Endothelial cell of umbilical vein (primary cell): ENCODE data around the gene HYAL3. TPM values are rescaled to one million over a fixed set of nuclear protein-coding genes. Genes with fewer than 3 reads are reported as not detected.

Experiments
- BruUV-seq: library from RNA; stranded (reverse); fragments of 400-500 nt; replicated peaks from 2 replicates; lab custom pipeline; 2021; lab: Mats Ljungman, UMichigan
- CTCF ChIA-PET: fragments of 300-600, 350-600 bp; sonication (Branson Sonifier 250); formaldehyde crosslinking; loops from one replicate; lab custom pipeline; 2021; ENCODE audit warnings: antibody characterized with exemption, inconsistent platforms; lab: Charles Lee
- POLR2A ChIA-PET: fragments of 300-600, 350-600 bp; sonication (Branson Sonifier 250); formaldehyde crosslinking; loops from one replicate; lab custom pipeline; 2021; ENCODE audit warnings: antibody characterized with exemption, inconsistent platforms; lab: Charles Lee
- DNase-seq: peaks from one replicate; pipeline ENCODE4 v3.0.0-alpha.2; 2011; ENCODE audit warnings: low read depth, low spot score
- FAIRE-seq: peaks from 2 replicates; lab custom pipeline; 2011; peaks lifted over from hg19 to GRCh38; lab: Jason Lieb, UNC
- H2AFZ ChIP-seq: 2 replicates; pipeline ENCODE4 v1.6.0; 2012; ENCODE audit warnings: low read depth, low read length, control low read depth, inconsistent platforms
- H3K27ac ChIP-seq: 2 replicates; pipeline ENCODE4 v1.5.1; 2011; ENCODE audit warnings: low read depth, mild to moderate bottlenecking, control low read depth, low read length, moderate library complexity; ENCODE audit not compliant: insufficient read depth
- H3K27me3 ChIP-seq, 2 experiments: 2 replicates each; pipeline versions ENCODE4 v1.6.0 to v1.6.1; 2011; ENCODE audit warnings: low read length in 2 of 2, mixed read lengths in 1 of 2; ENCODE audit not compliant: control insufficient read depth in 2 of 2, insufficient read depth in 2 of 2
- H3K36me3 ChIP-seq, 2 experiments: 2 replicates in 1 of 2; 3 replicates in 1 of 2; pipeline ENCODE4 v1.5.1; 2011; ENCODE audit warnings: low read length in 2 of 2, mild to moderate bottlenecking in 1 of 2, moderate library complexity in 1 of 2; ENCODE audit not compliant: control insufficient read depth in 2 of 2, insufficient read depth in 2 of 2; ENCODE audit errors: extremely low read depth in 1 of 2
- H3K4me1 ChIP-seq: 3 replicates; pipeline ENCODE4 v1.5.1; 2011; ENCODE audit warnings: mild to moderate bottlenecking, low read length; ENCODE audit not compliant: control insufficient read depth, insufficient read depth; ENCODE audit errors: extremely low read depth
- H3K4me2 ChIP-seq: 2 replicates; pipeline ENCODE4 v1.6.1; 2011; ENCODE audit warnings: low read length, control low read depth, mixed read lengths; ENCODE audit not compliant: insufficient read depth
- H3K4me3 ChIP-seq, 3 experiments: fragments of 200-600 bp in 1 of 3; sonication (generic), shearing (Covaris generic) in 1 of 3; replicated peaks in 1 of 3; 2 replicates each; pipeline ENCODE4 v1.5.1; 2011 to 2016; ENCODE audit warnings: control low read depth in 3 of 3, low read length in 3 of 3, mild to moderate bottlenecking in 2 of 3, inconsistent platforms in 1 of 3, low read depth in 1 of 3, moderate library complexity in 1 of 3; ENCODE audit not compliant: insufficient read depth in 1 of 3
- H3K79me2 ChIP-seq: 2 replicates; pipeline ENCODE4 v1.6.0; 2012; ENCODE audit warnings: low read length, inconsistent platforms; ENCODE audit not compliant: control insufficient read depth, insufficient read depth
- H3K9ac ChIP-seq: replicated peaks from 2 replicates; pipeline ENCODE3; 2011; ENCODE audit warnings: low read length, control low read depth; ENCODE audit not compliant: insufficient read depth; ENCODE audit errors: extremely low read depth
- H3K9me1 ChIP-seq: replicated peaks from 3 replicates; pipeline ENCODE4 v1.6.0; 2011; ENCODE audit warnings: mild to moderate bottlenecking, low read length; ENCODE audit not compliant: control insufficient read depth, insufficient read depth; ENCODE audit errors: extremely low read depth
- H3K9me3 ChIP-seq: replicated peaks from 2 replicates; pipeline ENCODE4 v1.5.1; 2012; ENCODE audit warnings: low read length, inconsistent platforms; ENCODE audit not compliant: control insufficient read depth, insufficient read depth
- H4K20me1 ChIP-seq: replicated peaks from 2 replicates; pipeline ENCODE3; 2011; ENCODE audit warnings: mild to moderate bottlenecking, low read length; ENCODE audit not compliant: control insufficient read depth, insufficient read depth; ENCODE audit errors: extremely low read depth
- EZH2 ChIP-seq: IDR thresholded peaks from 2 replicates; pipeline ENCODE4 v1.6.1; 2012; ENCODE audit warnings: borderline replicate concordance, low read depth, mild to moderate bottlenecking, moderate library complexity, low read length, inconsistent platforms; ENCODE audit not compliant: severe bottlenecking
- FOS ChIP-seq: IDR thresholded peaks from 2 replicates; pipeline ENCODE4 v1.6.1; 2011; ENCODE audit warnings: mild to moderate bottlenecking, low read length, moderate library complexity, borderline replicate concordance; ENCODE audit not compliant: insufficient read depth
- GATA2 ChIP-seq: IDR thresholded peaks from 2 replicates; pipeline ENCODE4 v1.7.0; 2011; ENCODE audit warnings: low read depth, mild to moderate bottlenecking, moderate library complexity, mixed read lengths, low read length; ENCODE audit not compliant: insufficient read length, insufficient read depth
- JUN ChIP-seq: IDR thresholded peaks from 2 replicates; pipeline ENCODE4 v1.6.1; 2011; ENCODE audit warnings: borderline replicate concordance, low read depth; ENCODE audit not compliant: insufficient read length, insufficient read depth
- MYC ChIP-seq: IDR thresholded peaks from one replicate; pipeline ENCODE4 v1.6.1; 2011; ENCODE audit warnings: mild to moderate bottlenecking, low read depth, low read length
- POLR2A ChIP-seq: IDR thresholded peaks from 2 replicates; pipeline ENCODE4 v1.6.1; 2012; ENCODE audit warnings: low read depth, mild to moderate bottlenecking, control low read depth, low read length
- POLR2AphosphoS5 ChIP-seq: IDR thresholded peaks from 2 replicates; pipeline ENCODE4 v1.6.1; 2012; ENCODE audit warnings: low read depth, mild to moderate bottlenecking, control low read depth, low read length, moderate library complexity; ENCODE audit not compliant: insufficient read depth
- dilution Hi-C: fragments of 300-500 bp; cut with MboI; formaldehyde crosslinking; loops from one replicate; pipeline ENCODE4 v1.15.0; 2019; ENCODE audit warnings: low sequenced_read_pairs; ENCODE audit not compliant: extremely low pct_ligation_motif_present
- intact Hi-C: fragments of 100-400 bp; cut with micrococcal nuclease; formaldehyde crosslinking; loops from one replicate; pipeline ENCODE4 v1.10.0; 2022
- polyA plus RNA-seq, 4 experiments: library from polyadenylated mRNA; depleted of rRNA in 3 of 4; stranded (reverse) in 3 of 4; unstranded in 1 of 4; fragments of >200 nt; gene quantifications; 2 replicates each; pipeline versions ENCODE4 v1.2.1 to v1.2.3, GENCODE V29; 2011 to 2012; ENCODE audit warnings: missing spikeins in 1 of 4
- total RNA-seq: library from RNA; stranded (reverse); gene quantifications from 2 replicates; pipeline ENCODE4 v1.2.3, GENCODE V29; 2021
- TF ChIP-seq, protein P1 (sequence below), 2 donors: IDR thresholded peaks; 1 replicate in 1 of 2; 2 replicates in 1 of 2; pipeline ENCODE4 v1.5.1; 2011; ENCODE audit warnings: low read length in 2 of 2, mild to moderate bottlenecking in 2 of 2, moderate library complexity in 2 of 2, control low read depth in 1 of 2, inconsistent platforms in 1 of 2, low read depth in 1 of 2; ENCODE audit not compliant: insufficient read depth in 1 of 2; ENCODE audit errors: extremely low read depth in 1 of 2
- TF ChIP-seq, protein P2 (sequence below): IDR thresholded peaks from 2 replicates; pipeline ENCODE4 v1.6.1; 2011; ENCODE audit not compliant: insufficient read depth, insufficient read length

HYAL3 gene
- total and polyA plus RNA-seq, 2 donors (not counting 3 experiments of a cell fraction or from before 2014, with no cell fraction given): 4.8 to 11.5 TPM

DNA sequence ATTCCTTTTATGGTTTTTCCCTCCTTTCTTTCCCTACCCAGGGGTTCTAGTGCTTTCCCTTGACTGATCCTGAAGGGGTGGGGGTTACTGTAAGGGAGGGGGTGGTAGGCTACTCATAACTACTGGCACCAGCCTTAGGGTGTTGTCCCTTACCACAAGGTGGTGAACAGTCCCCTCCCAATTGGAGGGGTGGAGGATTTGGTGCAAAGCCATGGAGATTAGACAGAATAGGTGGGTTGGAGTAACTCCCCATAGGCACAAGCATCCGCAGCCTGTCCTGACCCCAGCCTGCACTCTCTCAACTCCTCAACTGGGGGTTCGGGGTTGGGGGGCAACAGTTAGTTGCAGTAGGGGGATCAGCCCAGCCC, 25.9 kb upstream of the HYAL3 start:
- DNase-seq (no peak), FAIRE-seq (no peak)
- ChIA-PET CTCF (interaction anchor here (0.8 to 4.3 kb wide), 12 partner anchors 11 to 217 kb away, joined by 3 to 66 read pairs (median 18); partner anchors contain the start of genes HYAL1, HYAL3, IFRD2 and NAA80), POLR2A (no interaction called here)
- Histone ChIP-seq H3K9ac (no peak overlapping the region), H3K4me3 (no peak overlapping the region), H3K27me3 (no peaks in the 10 kb centered on the region), H3K36me3 (peaks cover 4 to 20% of the 10 kb centered on the region in 2 experiments), H3K9me1 (no peaks in the 10 kb centered on the region), H2AFZ (no peak overlapping the region), H3K79me2 (peaks cover 29% of the 10 kb centered on the region), H3K4me2 (no peak overlapping the region), H3K9me3 (no peaks in the 10 kb centered on the region), H4K20me1 (no peaks in the 10 kb centered on the region), H3K4me1 (peaks cover 39% of the 10 kb centered on the region), H3K27ac (no peak overlapping the region)
- no TSS peak for BruUV-seq
- intact Hi-C loops: loop anchor here (2.0 kb wide), 1 partner anchor 98 kb away; no protein-coding TSS in a partner anchor
- dilution Hi-C loops: no loop called here
- TF ChIP-seq JUN: no peak
- no peak for TF ChIP-seq MYC
- no peak for TF ChIP-seq FOS
- TF ChIP-seq POLR2AphosphoS5: no peak
- TF ChIP-seq GATA2: no peak
- no peak for TF ChIP-seq EZH2
- TF ChIP-seq, protein P1, sequence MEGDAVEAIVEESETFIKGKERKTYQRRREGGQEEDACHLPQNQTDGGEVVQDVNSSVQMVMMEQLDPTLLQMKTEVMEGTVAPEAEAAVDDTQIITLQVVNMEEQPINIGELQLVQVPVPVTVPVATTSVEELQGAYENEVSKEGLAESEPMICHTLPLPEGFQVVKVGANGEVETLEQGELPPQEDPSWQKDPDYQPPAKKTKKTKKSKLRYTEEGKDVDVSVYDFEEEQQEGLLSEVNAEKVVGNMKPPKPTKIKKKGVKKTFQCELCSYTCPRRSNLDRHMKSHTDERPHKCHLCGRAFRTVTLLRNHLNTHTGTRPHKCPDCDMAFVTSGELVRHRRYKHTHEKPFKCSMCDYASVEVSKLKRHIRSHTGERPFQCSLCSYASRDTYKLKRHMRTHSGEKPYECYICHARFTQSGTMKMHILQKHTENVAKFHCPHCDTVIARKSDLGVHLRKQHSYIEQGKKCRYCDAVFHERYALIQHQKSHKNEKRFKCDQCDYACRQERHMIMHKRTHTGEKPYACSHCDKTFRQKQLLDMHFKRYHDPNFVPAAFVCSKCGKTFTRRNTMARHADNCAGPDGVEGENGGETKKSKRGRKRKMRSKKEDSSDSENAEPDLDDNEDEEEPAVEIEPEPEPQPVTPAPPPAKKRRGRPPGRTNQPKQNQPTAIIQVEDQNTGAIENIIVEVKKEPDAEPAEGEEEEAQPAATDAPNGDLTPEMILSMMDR (IDR thresholded peaks at IDR 0.05; ENCODE audit: extremely low read depth in 1 of 2, insufficient read depth in 1 of 2, low read depth in 1 of 2, low read length in 2 of 2): no peak
- no peak for TF ChIP-seq POLR2A
- TF ChIP-seq, protein P2, sequence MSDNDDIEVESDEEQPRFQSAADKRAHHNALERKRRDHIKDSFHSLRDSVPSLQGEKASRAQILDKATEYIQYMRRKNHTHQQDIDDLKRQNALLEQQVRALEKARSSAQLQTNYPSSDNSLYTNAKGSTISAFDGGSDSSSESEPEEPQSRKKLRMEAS: no peak
